Tibial nerve (tissue), 4 donors: ENCODE data around the gene SMIM23. TPM values are rescaled to one million over a fixed set of nuclear protein-coding genes. Genes with fewer than 3 reads are reported as not detected.

Source experiments
- DNase-seq, 2 donors: peaks; one replicate each; pipeline ENCODE4 v3.0.0-alpha.2; 2019; ENCODE audit warnings: low spot score in 2 of 2
- H3K27ac ChIP-seq, 4 donors: fragments of 200-600 bp; sonication (generic) in 3 of 4; one replicate each; pipeline ENCODE4 v1.5.1; 2017 to 2019; ENCODE audit warnings: mild to moderate bottlenecking in 1 of 4
- H3K27me3 ChIP-seq, 2 donors: fragments of 200-600 bp; sonication (generic) in 1 of 2; one replicate each; pipeline versions ENCODE4 v1.5.1 to v1.6.0; 2017 to 2019
- H3K36me3 ChIP-seq, 3 donors: fragments of 200-600 bp; sonication (generic); one replicate each; pipeline ENCODE4 v1.5.1; 2018 to 2019
- H3K4me1 ChIP-seq, 4 donors: fragments of 200-600 bp; sonication (generic) in 3 of 4; one replicate each; pipeline ENCODE4 v1.5.1; 2017 to 2019
- H3K4me3 ChIP-seq, 4 donors: fragments of 200-600 bp; sonication (generic) in 3 of 4; one replicate each; pipeline ENCODE4 v1.5.1; 2017 to 2019; ENCODE audit warnings: mild to moderate bottlenecking in 1 of 4, moderate library complexity in 1 of 4
- H3K9me3 ChIP-seq, 4 donors: fragments of 200-600 bp; sonication (generic) in 3 of 4; one replicate each; pipeline ENCODE4 v1.5.1; 2017 to 2019
- CTCF ChIP-seq, 5 experiments: fragments of 200-600 bp in 3 of 5; fragments of 450-650 bp in 2 of 5; sonication (generic) in 3 of 5; IDR thresholded peaks; one replicate each; pipeline ENCODE4 v1.5.1; 2016 to 2019; ENCODE audit warnings: antibody characterized with exemption in 5 of 5, mild to moderate bottlenecking in 3 of 5, moderate library complexity in 2 of 5
- EP300 ChIP-seq, 2 donors: sonication (generic); formaldehyde crosslinking; IDR thresholded peaks; one replicate each; pipeline ENCODE4 v1.6.1; 2017; ENCODE audit warnings: antibody characterized with exemption in 2 of 2, mild to moderate bottlenecking in 1 of 2
- POLR2A ChIP-seq, 2 donors: fragments of 450-650 bp; IDR thresholded peaks; one replicate each; pipeline ENCODE4 v1.6.1; 2017; ENCODE audit warnings: antibody characterized with exemption in 2 of 2, mild to moderate bottlenecking in 2 of 2, moderate library complexity in 2 of 2
- WGBS, 2 donors: methylation state at CpG; one replicate each; pipeline ENCODE4 v1.1.5; 2018; 5-methylcytosine and 5-hydroxymethylcytosine counted together
- total RNA-seq, 4 donors: library from RNA; depleted of rRNA; stranded (reverse); fragments of >200 nt; gene quantifications; one replicate each; pipeline ENCODE4 v1.1.0, GENCODE V29; 2016

The SMIM23 gene
- total RNA-seq, 4 donors from 2014 or later: not detected

- Histone ChIP-seq H3K27me3 (no peaks in the 10 kb centered on the region), H3K27ac (no peak overlapping the region), H3K36me3 (no peaks in the 10 kb centered on the region), H3K4me3 (no peak overlapping the region), H3K4me1 (no peaks in the 10 kb centered on the region), H3K9me3 (no peaks in the 10 kb centered on the region)
- WGBS, 2 donors: 97% methylated on average over 2 of the region's 2 CpGs
- no peak for DNase-seq
- TF ChIP-seq POLR2A (IDR thresholded peaks at IDR 0.05): no peak
- TF ChIP-seq CTCF (IDR thresholded peaks at IDR 0.05): no peak
These were observed 41.4 kb upstream of the SMIM23 start for GRCh38 chr5:171744264-171744663.

GRCh38 chr5:171744882-171745281, 40.7 kb upstream of the SMIM23 start:
- DNase-seq: no peak
- Histone ChIP-seq H3K9me3 (no peaks in the 10 kb centered on the region), H3K4me3 (no peak overlapping the region), H3K27ac (no peak overlapping the region), H3K36me3 (no peaks in the 10 kb centered on the region), H3K4me1 (peaks cover 0 to 2% (median 0%) of the 10 kb centered on the region in 4 donors), H3K27me3 (no peaks in the 10 kb centered on the region)
- WGBS, 2 donors: 89 to 98% methylated on average over 2 of the region's 2 CpGs
- TF ChIP-seq POLR2A (IDR thresholded peaks at IDR 0.05): no peak
- no peak for TF ChIP-seq CTCF (IDR thresholded peaks at IDR 0.05)

GRCh38 chr5:171745602-171746001, 40.0 kb upstream of the SMIM23 start:
- 83 to 88% methylated on average over 5 of the region's 5 CpGs for WGBS, 2 donors
- H3K27me3 ChIP-seq: no peaks in the 10 kb centered on the region
- no peak overlapping the region for H3K27ac ChIP-seq
- DNase-seq: no peak
- H3K4me1 ChIP-seq: peaks cover 0 to 9% (median 0%) of the 10 kb centered on the region in 4 donors
- no peaks in the 10 kb centered on the region for H3K9me3 ChIP-seq
- TF ChIP-seq EP300 (IDR thresholded peaks at IDR 0.05) (no peak), POLR2A (IDR thresholded peaks at IDR 0.05) (no peak), CTCF (IDR thresholded peaks at IDR 0.05) (no peak)
- no peaks in the 10 kb centered on the region for H3K36me3 ChIP-seq
- H3K4me3 ChIP-seq: no peak overlapping the region

GRCh38 chr5:171747061-171747859, 38.4 kb upstream of the SMIM23 start:
- Histone ChIP-seq H3K4me1 (peaks cover 0 to 11% (median 0%) of the 10 kb centered on the region in 4 donors), H3K9me3 (no peaks in the 10 kb centered on the region), H3K27me3 (no peaks in the 10 kb centered on the region), H3K27ac (no peak overlapping the region), H3K36me3 (no peaks in the 10 kb centered on the region), H3K4me3 (no peak overlapping the region)
- TF ChIP-seq POLR2A (IDR thresholded peaks at IDR 0.05) (no peak), CTCF (IDR thresholded peaks at IDR 0.05) (no peak), EP300 (IDR thresholded peaks at IDR 0.05) (no peak)
- 71 to 72% methylated on average over 7 of the region's 7 CpGs for WGBS, 2 donors
- DNase-seq: no peak

GRCh38 chr5:171748720-171749119, 36.9 kb upstream of the SMIM23 start:
- Histone ChIP-seq H3K4me1 (peaks cover 0 to 11% (median 0%) of the 10 kb centered on the region in 4 donors), H3K4me3 (no peak overlapping the region), H3K36me3 (no peaks in the 10 kb centered on the region), H3K27me3 (no peaks in the 10 kb centered on the region), H3K27ac (no peak overlapping the region), H3K9me3 (no peaks in the 10 kb centered on the region)
- no peak for DNase-seq
- TF ChIP-seq CTCF (IDR thresholded peaks at IDR 0.05): no peak
- no peak for TF ChIP-seq EP300 (IDR thresholded peaks at IDR 0.05)
- TF ChIP-seq POLR2A (IDR thresholded peaks at IDR 0.05): no peak
- WGBS, 2 donors: 78 to 83% methylated on average over 6 of the region's 6 CpGs
